ENCODE data around the gene PDGFD.
A peak's percentile ranks its signal among the peaks of the same experiment; 100 is the strongest.

PDGFD gene

GRCh38 chr11:104000798-104001197, 163.1 kb downstream of the PDGFD start:
- DNase-seq (ENCODE audit: low spot score), result no peak

GRCh38 chr11:103998826-103999508, 165.0 kb downstream of the PDGFD start:
- DNase-seq (ENCODE audit: low spot score), result no peak

- no peak for DNase-seq (ENCODE audit: low spot score)
Observed at GRCh38 chr11:103997082-103997481, 166.9 kb downstream of the PDGFD start.

GRCh38 chr11:103995896-103996295, 168.1 kb downstream of the PDGFD start:
- no peak for DNase-seq (ENCODE audit: low spot score)

GRCh38 chr11:103994518-103994917, 169.4 kb downstream of the PDGFD start:
- no peak for DNase-seq (ENCODE audit: low spot score)

GRCh38 chr11:103994094-103994493, 169.9 kb downstream of the PDGFD start:
- no peak for DNase-seq (ENCODE audit: low spot score)

- DNase-seq (ENCODE audit: low spot score), result no peak
Observed at GRCh38 chr11:103993507-103993906, 170.4 kb downstream of the PDGFD start.

GRCh38 chr11:103988595-103988969, 175.4 kb downstream of the PDGFD start:
- no peak for DNase-seq (ENCODE audit: low spot score)

GRCh38 chr11:103987629-103988594, 176.0 kb downstream of the PDGFD start:
- peak; percentile 3 for DNase-seq (ENCODE audit: low spot score)

- DNase-seq (ENCODE audit: low spot score), result no peak
Observed at GRCh38 chr11:103985041-103985440, 178.9 kb downstream of the PDGFD start.

GRCh38 chr11:103980108-103980507, 183.8 kb downstream of the PDGFD start:
- DNase-seq (ENCODE audit: low spot score), result no peak

GRCh38 chr11:103978616-103979595, 185.0 kb downstream of the PDGFD start:
- DNase-seq (ENCODE audit: low spot score), result no peak

GRCh38 chr11:103972013-103972412, 191.9 kb downstream of the PDGFD start:
- no peak for DNase-seq (ENCODE audit: low spot score)

- no peak for DNase-seq (ENCODE audit: low spot score)
Observed at GRCh38 chr11:103970701-103971249, 193.2 kb downstream of the PDGFD start.

GRCh38 chr11:103968685-103969084, 195.3 kb downstream of the PDGFD start:
- DNase-seq (ENCODE audit: low spot score), result no peak

- DNase-seq (ENCODE audit: low spot score), result no peak
Observed at GRCh38 chr11:103967985-103968384, 196.0 kb downstream of the PDGFD start.

GRCh38 chr11:103964390-103964789, 199.6 kb downstream of the PDGFD start:
- no peak for DNase-seq (ENCODE audit: low spot score)

- DNase-seq (ENCODE audit: low spot score), result no peak
Observed at GRCh38 chr11:103963648-103964047, 200.3 kb downstream of the PDGFD start.

GRCh38 chr11:103961010-103961409, 202.9 kb downstream of the PDGFD start:
- DNase-seq (ENCODE audit: low spot score), result no peak

- DNase-seq (ENCODE audit: low spot score), result no peak
Observed at GRCh38 chr11:103960108-103960507, 203.8 kb downstream of the PDGFD start.

- no peak for DNase-seq (ENCODE audit: low spot score)
Observed at GRCh38 chr11:103959279-103959942, 204.5 kb downstream of the PDGFD start.

Data from RKO (cell line).